Mesenchymal stem cell (in vitro differentiated cells and primary cell): ENCODE data around the gene AP1G1.
"Not testable (repeated sequence)": the region's sequence is repeated elsewhere in the genome, so short reads cannot be mapped to it uniquely, and the experiment has no call there.

ENCODE experiments used
- DNase-seq: peaks from one replicate; pipeline ENCODE4 v3.0.0-alpha.2; 2013
- H2AFZ ChIP-seq: one replicate; pipeline ENCODE4 v1.6.1; 2013; ENCODE audit warnings: low read depth, mild to moderate bottlenecking, control low read depth, inconsistent platforms, low read length, moderate library complexity
- H2AK5ac ChIP-seq: 2 replicates; pipeline ENCODE4 v1.6.1; 2013; ENCODE audit warnings: low read length, moderate library complexity, mild to moderate bottlenecking, inconsistent platforms; ENCODE audit not compliant: severe bottlenecking
- H2BK120ac ChIP-seq: one replicate; pipeline ENCODE4 v1.6.1; 2013; ENCODE audit warnings: low read depth, mild to moderate bottlenecking, inconsistent platforms, low read length, moderate library complexity
- H2BK12ac ChIP-seq, 2 experiments: one replicate each; pipeline ENCODE4 v1.6.1; 2013; ENCODE audit warnings: inconsistent platforms in 2 of 2, low read length in 2 of 2, mild to moderate bottlenecking in 2 of 2, moderate library complexity in 2 of 2, control low read depth in 1 of 2
- H2BK15ac ChIP-seq: one replicate; pipeline ENCODE4 v1.6.1; 2013; ENCODE audit warnings: mild to moderate bottlenecking, low read depth, inconsistent platforms; ENCODE audit not compliant: poor library complexity, severe bottlenecking
- H2BK5ac ChIP-seq: 2 replicates; pipeline ENCODE4 v1.6.1; 2013; ENCODE audit warnings: low read depth, mild to moderate bottlenecking, low read length, control low read depth, inconsistent platforms; ENCODE audit not compliant: poor library complexity, severe bottlenecking
- H3K14ac ChIP-seq, 2 experiments: one replicate each; pipeline ENCODE4 v1.6.1; 2013; ENCODE audit warnings: inconsistent platforms in 2 of 2, low read length in 2 of 2, control low read depth in 1 of 2, mild to moderate bottlenecking in 1 of 2, moderate library complexity in 1 of 2
- H3K18ac ChIP-seq, 2 experiments: one replicate each; pipeline ENCODE4 v1.6.1; 2013; ENCODE audit warnings: inconsistent platforms in 2 of 2, low read length in 2 of 2, control low read depth in 1 of 2, low read depth in 1 of 2, mild to moderate bottlenecking in 1 of 2
- H3K23ac ChIP-seq, 2 experiments: one replicate each; pipeline ENCODE4 v1.6.1; 2013; ENCODE audit warnings: inconsistent platforms in 2 of 2, low read length in 2 of 2, mild to moderate bottlenecking in 2 of 2, moderate library complexity in 2 of 2, control low read depth in 1 of 2
- H3K27ac ChIP-seq: 2 replicates; pipeline ENCODE4 v1.5.1; 2013; ENCODE audit warnings: mild to moderate bottlenecking, moderate library complexity, low read length, control low read depth, inconsistent platforms; ENCODE audit not compliant: poor library complexity, severe bottlenecking
- H3K27me3 ChIP-seq, 2 experiments: 2 replicates each; pipeline versions ENCODE4 v1.6.1 to v1.7.0; 2013; ENCODE audit warnings: low read length in 2 of 2, mild to moderate bottlenecking in 2 of 2, moderate library complexity in 2 of 2, control low read depth in 1 of 2, inconsistent platforms in 1 of 2; ENCODE audit not compliant: control insufficient read depth in 1 of 2, insufficient read depth in 1 of 2
- H3K36me3 ChIP-seq, 2 experiments: 2 replicates each; pipeline versions ENCODE4 v1.6.1 to v1.7.0; 2013; ENCODE audit warnings: low read length in 2 of 2, control low read depth in 1 of 2, inconsistent platforms in 1 of 2, low read depth in 1 of 2, mild to moderate bottlenecking in 1 of 2; ENCODE audit not compliant: insufficient read depth in 2 of 2, control insufficient read depth in 1 of 2
- H3K4ac ChIP-seq, 2 experiments: one replicate each; pipeline ENCODE4 v1.6.1; 2013; ENCODE audit warnings: inconsistent platforms in 2 of 2, low read length in 2 of 2, mild to moderate bottlenecking in 2 of 2, moderate library complexity in 2 of 2, control low read depth in 1 of 2, low read depth in 1 of 2
- H3K4me1 ChIP-seq: 2 replicates; pipeline ENCODE4 v1.6.1; 2013; ENCODE audit warnings: low read depth, low read length, control low read depth; ENCODE audit not compliant: control insufficient read depth, insufficient read depth
- H3K4me2 ChIP-seq: 2 replicates; pipeline ENCODE4 v1.6.1; 2013; ENCODE audit warnings: low read length, mild to moderate bottlenecking, inconsistent platforms; ENCODE audit not compliant: poor library complexity, severe bottlenecking
- H3K4me3 ChIP-seq, 2 experiments: 2 replicates each; pipeline versions ENCODE4 v1.5.1 to v1.7.0; 2013; ENCODE audit warnings: low read length in 2 of 2, mild to moderate bottlenecking in 2 of 2, control low read depth in 1 of 2, low read depth in 1 of 2; ENCODE audit not compliant: insufficient read depth in 1 of 2
- H3K79me1 ChIP-seq: replicated peaks from 2 replicates; pipeline ENCODE4 v1.6.1; 2013; ENCODE audit warnings: mild to moderate bottlenecking, control low read depth, low read length, inconsistent platforms; ENCODE audit not compliant: poor library complexity, severe bottlenecking
- H3K9ac ChIP-seq: 2 replicates; pipeline ENCODE4 v1.7.0; 2013; ENCODE audit warnings: mild to moderate bottlenecking, low read length, moderate library complexity
- H3K9me3 ChIP-seq: 2 replicates; pipeline ENCODE4 v1.7.0; 2013; ENCODE audit warnings: mild to moderate bottlenecking, low read length; ENCODE audit not compliant: control insufficient read depth
- H4K8ac ChIP-seq: one replicate; pipeline ENCODE4 v1.6.1; 2013; ENCODE audit warnings: inconsistent platforms, mild to moderate bottlenecking, low read length, moderate library complexity
- H4K91ac ChIP-seq: one replicate; pipeline ENCODE4 v1.6.1; 2013; ENCODE audit warnings: mild to moderate bottlenecking, low read length, inconsistent platforms
- WGBS: methylation state at CpG from one replicate; pipeline ENCODE4 v1.1.7; 2013; ENCODE audit warnings: mixed read lengths; 5-methylcytosine and 5-hydroxymethylcytosine counted together

The AP1G1 gene

DNA sequence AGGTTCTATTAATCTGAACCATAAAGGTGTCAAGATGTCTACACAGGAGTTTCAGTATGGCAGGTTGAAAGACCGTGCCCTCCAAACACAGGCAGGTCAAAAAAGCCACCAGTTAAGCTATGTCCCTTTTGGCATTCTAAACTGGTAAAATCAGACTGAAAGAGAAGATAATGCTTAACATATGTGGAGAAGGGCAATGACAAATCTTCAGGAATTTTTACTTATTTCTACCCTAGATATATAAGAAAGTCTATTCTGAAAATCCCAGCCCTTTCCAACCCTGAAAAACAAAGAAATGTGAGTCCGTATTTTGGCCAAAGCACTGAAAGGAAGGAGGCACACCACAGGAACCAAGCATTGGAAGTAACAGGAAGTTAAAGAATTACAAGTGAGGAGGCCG, 16.5 kb downstream of the AP1G1 start:
- Histone ChIP-seq H4K8ac (no peak overlapping the region), H3K4me1 (peaks cover 8% of the 10 kb centered on the region), H2BK15ac (no peak overlapping the region), H2BK12ac (no peak overlapping the region), H3K9me3 (no peaks in the 10 kb centered on the region), H3K23ac (no peak overlapping the region), H2AK5ac (no peak overlapping the region), H3K79me1 (peaks cover 2% of the 10 kb centered on the region), H3K4me2 (no peak overlapping the region), H2BK5ac (no peak overlapping the region), H3K36me3 (peaks cover 10 to 39% of the 10 kb centered on the region in 2 experiments), H3K18ac (no peak overlapping the region), H4K91ac (no peak overlapping the region), H2AFZ (no peak overlapping the region), H3K4me3 (no peak overlapping the region), H3K14ac (no peak overlapping the region), H3K27me3 (no peaks in the 10 kb centered on the region), H2BK120ac (no peak overlapping the region), H3K4ac (no peak overlapping the region), H3K27ac (no peak overlapping the region), H3K9ac (no peak overlapping the region)
- WGBS = 100% methylated on average over 3 of the region's 3 CpGs
- no peak for DNase-seq

- WGBS = 81% methylated on average over 2 of the region's 3 CpGs
- not testable (repeated sequence) for H3K27ac ChIP-seq, H3K14ac ChIP-seq, H2BK120ac ChIP-seq, H3K9me3 ChIP-seq, H3K79me1 ChIP-seq, H3K4ac ChIP-seq, H3K18ac ChIP-seq, H2BK12ac ChIP-seq, H3K4me2 ChIP-seq, H4K8ac ChIP-seq, H3K9ac ChIP-seq, H2AK5ac ChIP-seq, H3K23ac ChIP-seq, H2BK5ac ChIP-seq, H4K91ac ChIP-seq, H2AFZ ChIP-seq, H3K4me1 ChIP-seq, H3K4me3 ChIP-seq, H3K27me3 ChIP-seq, H2BK15ac ChIP-seq
- peaks cover 16 to 36% of the 10 kb centered on the region in 2 experiments for H3K36me3 ChIP-seq
- DNase-seq = peak; percentile 30
These were observed 18.3 kb downstream of the AP1G1 start for GRCh38 chr16:71790329-71790728.

GRCh38 chr16:71789136-71789535, 19.5 kb downstream of the AP1G1 start:
- Histone ChIP-seq H3K9ac (no peak overlapping the region), H2BK120ac (no peak overlapping the region), H3K9me3 (no peaks in the 10 kb centered on the region), H3K36me3 (peaks cover 19 to 47% of the 10 kb centered on the region in 2 experiments), H3K27me3 (no peaks in the 10 kb centered on the region), H2AK5ac (no peak overlapping the region), H2BK5ac (no peak overlapping the region), H4K8ac (peak overlapping the region; percentile 1), H3K4ac (no peak overlapping the region), H2AFZ (no peak overlapping the region), H3K79me1 (peaks cover 5% of the 10 kb centered on the region), H3K27ac (no peak overlapping the region), H4K91ac (no peak overlapping the region), H3K4me1 (peaks cover 8% of the 10 kb centered on the region), H3K4me3 (no peak overlapping the region), H3K4me2 (no peak overlapping the region), H2BK12ac (no peak overlapping the region), H3K14ac (no peak overlapping the region), H2BK15ac (no peak overlapping the region), H3K23ac (no peak overlapping the region), H3K18ac (no peak overlapping the region)
- no peak for DNase-seq
- WGBS = 100% methylated on average over 8 of the region's 8 CpGs

DNA sequence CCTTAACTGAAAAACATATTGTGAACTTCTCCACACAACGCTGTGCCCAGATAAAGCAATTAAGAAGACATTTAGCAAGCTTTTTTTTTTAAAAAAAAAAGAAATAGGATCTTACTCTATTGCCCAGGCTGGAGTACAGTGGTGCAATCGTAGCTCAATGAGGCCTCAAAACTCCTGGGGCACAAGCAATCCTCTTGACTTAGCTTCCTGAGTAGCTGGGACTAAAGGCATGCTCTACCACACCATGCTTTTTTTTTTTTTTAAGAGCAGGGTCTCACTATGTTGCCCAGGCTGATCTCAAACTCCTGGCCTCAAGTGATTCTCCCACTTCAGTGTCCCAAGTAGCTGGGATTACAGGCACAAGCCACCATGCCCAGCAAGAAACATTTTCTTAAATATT, 20.1 kb downstream of the AP1G1 start:
- Histone ChIP-seq H3K18ac (no peak overlapping the region), H3K4me3 (no peak overlapping the region), H3K27me3 (no peaks in the 10 kb centered on the region), H3K9me3 (no peaks in the 10 kb centered on the region), H3K27ac (no peak overlapping the region), H3K79me1 (peaks cover 5% of the 10 kb centered on the region), H4K91ac (no peak overlapping the region), H3K4ac (no peak overlapping the region), H2BK15ac (no peak overlapping the region), H3K23ac (no peak overlapping the region), H2BK5ac (no peak overlapping the region), H3K36me3 (peaks cover 19 to 52% of the 10 kb centered on the region in 2 experiments), H3K4me1 (peaks cover 5% of the 10 kb centered on the region), H2BK120ac (no peak overlapping the region), H4K8ac (no peak overlapping the region), H2AFZ (no peak overlapping the region), H3K9ac (no peak overlapping the region), H3K4me2 (no peak overlapping the region), H3K14ac (no peak overlapping the region), H2BK12ac (no peak overlapping the region), H2AK5ac (no peak overlapping the region)
- 98% methylated on average over 2 of the region's 2 CpGs for WGBS
- DNase-seq = no peak
